NCI-H2029 (cell line): ENCODE measurements around the gene TNFRSF12A.
A peak's percentile ranks its signal among the peaks of the same experiment; 100 is the strongest.

Source experiments
- DNase-seq: peaks from one replicate; lab custom pipeline; 2025; lab: John Stamatoyannopoulos, UW

Gene TNFRSF12A

DNA sequence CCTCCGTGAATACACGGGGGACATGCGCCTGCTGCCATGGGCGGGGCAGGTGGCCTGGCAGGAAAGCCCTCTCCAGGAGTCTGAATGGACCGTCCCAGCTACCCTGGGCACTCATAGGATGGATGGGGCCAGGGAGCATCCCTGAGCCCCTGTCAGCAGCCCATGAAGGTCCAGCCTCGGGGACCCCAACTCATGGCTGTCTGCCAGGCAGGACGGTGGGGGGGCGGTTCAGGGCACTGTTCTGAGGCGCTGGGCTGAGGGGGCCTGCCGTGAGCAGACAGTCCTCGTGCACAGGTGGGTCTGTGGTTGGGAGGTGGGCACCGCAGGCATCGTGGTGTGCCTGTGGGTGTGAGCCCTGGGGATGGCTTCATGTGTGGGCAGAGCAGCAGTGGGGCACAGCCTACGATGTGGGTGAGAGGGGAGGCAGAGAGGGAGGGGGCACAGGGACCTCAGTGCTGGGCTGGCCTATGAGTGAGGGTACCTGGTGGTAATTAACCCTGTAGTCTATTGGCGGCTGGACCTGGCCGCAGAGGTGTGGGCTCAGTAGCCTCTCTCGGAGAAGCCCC is 33.5 kb upstream of the TNFRSF12A start:
- no peak for DNase-seq

DNA sequence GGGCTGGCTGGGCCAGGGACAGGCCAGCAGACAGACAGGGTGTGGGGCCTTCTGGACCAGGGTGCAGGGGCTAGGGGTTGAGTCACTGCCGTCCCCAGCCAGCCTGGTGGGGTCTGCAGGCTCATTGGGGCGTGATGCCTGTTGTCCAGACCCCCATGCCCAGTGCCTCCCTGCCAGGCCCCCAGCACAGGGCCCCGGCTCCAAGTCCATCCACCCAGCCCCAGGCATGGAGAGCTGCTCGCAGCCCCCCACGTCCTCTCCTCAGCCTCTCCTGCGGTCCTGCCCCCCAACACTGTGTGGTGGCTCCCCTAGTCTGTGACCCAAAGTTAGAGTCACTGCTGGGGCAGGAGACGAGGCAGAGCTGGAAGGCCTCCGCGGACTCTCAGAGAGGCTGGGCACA is 32.9 kb upstream of the TNFRSF12A start:
- DNase-seq, result no peak

DNA sequence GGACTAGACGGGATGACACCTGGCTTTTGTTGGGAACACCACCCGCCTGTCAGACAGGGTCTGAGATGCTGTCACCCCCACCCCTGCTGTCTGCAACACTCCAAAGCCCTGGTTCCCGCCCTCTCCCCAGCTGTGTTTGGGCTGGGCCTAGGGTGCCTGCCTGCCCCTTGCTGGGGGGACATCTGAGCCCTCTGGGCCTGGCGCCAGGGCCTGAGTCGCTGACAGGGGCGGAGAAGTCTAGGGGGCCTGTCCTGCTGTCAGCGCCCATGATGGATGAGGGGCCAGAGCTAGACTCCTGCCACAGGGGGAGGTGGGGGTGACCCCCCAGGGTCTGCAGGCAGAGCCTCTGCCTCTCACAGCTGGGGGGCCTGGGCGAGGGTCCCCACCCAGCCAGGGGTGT is 32.3 kb upstream of the TNFRSF12A start:
- DNase-seq, result no peak

DNA sequence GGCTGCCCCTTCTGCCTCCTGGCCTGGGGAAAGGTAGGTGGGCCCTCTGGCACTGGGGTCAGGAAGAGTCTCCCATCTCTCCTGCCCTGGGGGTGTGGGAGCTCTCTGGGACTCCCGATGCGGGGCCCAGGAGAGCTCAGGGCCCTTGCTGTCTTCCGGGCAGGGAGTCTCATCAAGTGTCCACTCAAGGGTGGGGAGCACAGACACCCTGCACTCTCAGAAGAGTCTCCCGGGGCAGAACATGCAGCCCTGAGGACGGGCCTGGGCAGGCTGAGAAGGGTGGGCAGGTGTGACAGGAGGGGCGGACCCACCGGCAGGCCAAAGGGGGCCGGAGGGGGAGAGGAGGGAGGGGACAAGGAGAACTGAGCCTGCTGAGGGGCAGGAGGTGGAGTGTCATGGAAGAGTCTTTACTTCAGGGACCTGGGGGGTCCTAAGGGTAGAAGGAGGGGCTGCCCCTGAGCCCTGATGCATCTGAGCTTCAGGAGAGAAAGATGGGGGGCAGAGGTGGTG is 31.5 kb upstream of the TNFRSF12A start:
- DNase-seq, result no peak

DNA sequence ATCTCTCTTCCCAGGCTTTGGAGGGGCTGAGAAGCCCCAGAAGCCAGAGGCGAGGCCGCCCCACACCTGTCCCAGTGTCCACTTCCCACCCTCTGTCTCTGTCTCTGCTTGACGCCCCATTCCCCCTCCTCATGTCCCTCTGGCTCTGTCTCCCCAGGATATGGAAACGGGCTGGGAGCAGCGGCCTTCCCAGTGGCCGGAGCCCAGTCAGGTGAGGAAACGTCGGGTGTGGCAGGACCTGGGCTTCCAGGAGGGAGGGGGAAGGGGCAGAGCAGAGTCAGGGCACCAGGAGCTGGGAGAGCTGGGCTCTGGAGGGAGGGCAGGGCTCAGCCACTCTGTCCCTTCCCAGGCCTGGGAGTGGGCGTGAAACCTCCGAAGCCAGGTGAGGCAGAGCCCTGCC is 29.3 kb upstream of the TNFRSF12A start:
- DNase-seq, result no peak

DNA sequence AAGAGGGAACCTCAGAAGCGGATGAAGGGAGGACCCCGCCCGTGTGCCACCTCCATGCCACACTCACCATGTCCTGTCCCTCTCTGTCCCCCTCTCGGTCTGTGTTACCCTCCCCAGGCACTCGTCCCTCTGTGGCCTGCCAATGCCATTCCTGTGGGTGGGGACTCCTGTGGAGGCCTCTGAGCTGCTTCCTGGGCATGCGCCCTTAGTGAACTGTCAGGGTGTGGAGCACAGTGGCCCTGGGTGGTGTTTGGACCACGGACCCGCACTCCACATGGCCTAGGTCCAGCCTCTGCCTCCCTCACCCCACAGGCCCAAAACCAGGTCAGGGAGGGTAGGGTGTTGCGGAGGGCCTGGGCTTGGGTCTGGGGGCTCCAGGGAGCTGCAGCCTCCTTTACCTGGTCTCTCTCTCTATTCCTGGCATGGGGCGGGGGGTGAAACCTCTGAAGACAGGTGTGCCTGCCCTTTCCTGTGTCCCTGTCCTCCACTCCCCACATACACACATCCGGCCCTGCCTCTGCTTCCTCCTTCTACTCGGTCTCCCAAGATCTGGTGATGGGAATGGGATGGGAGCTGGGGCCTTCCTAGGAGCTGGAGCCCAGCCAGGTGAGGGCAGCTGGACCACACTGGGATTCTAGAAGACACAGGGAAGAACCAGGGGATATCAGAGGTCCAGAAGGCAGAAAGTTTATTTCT is 28.5 kb upstream of the TNFRSF12A start:
- DNase-seq, result no peak

DNA sequence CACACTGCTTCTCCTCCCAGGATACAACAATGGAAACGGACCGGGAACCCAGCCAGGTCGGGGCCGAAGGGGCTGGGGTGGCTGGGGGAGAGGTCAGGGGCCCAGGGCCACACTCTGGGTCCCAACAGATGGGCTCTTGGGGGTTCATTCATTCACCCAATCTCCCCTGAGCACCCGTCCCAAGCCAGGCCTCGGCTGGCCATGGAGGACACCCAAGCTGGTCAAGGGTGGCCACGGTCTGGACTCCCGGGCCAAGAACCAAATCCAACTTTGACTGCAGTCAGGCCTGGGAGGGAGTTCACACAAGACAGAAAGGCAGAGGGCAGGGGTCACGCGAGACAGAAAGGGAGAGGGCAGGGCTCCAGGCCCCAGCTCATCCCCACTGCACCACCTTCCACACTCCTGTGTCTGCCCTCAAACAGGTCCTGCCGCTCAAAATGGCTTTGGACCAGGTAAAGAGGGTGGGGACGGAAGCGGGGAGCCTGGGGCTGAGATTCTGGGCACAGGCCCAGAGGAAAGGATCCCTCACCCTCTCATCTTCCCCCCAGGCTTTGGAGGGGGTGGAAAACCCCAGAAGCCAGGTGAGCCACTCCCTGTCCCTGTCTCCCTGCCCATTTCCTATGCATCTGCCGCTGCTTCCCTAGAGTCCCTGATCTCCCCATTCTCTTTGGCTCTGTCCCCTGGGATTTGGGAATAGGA is 27.6 kb upstream of the TNFRSF12A start:
- no peak for DNase-seq

DNA sequence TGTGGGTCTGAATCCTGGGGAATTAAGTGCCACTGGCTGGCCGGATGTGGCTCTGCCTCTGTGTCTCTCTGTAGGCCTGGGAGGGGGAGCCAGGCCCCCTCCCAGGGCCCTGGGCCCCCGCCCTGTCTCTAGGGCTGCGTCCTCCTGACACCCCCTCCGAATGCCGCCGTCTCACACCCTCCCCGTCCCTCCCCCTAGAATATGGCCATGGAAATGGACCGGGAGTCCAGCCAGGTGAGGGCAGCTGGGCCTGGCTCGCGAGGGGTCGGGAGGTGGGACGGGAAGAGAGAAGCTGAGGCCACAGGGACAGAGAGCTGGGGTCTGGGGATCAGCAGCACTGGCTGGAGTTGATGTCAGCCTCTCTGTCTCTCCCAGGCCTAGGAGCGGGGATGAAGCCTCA is 23.9 kb upstream of the TNFRSF12A start:
- no peak for DNase-seq

DNA sequence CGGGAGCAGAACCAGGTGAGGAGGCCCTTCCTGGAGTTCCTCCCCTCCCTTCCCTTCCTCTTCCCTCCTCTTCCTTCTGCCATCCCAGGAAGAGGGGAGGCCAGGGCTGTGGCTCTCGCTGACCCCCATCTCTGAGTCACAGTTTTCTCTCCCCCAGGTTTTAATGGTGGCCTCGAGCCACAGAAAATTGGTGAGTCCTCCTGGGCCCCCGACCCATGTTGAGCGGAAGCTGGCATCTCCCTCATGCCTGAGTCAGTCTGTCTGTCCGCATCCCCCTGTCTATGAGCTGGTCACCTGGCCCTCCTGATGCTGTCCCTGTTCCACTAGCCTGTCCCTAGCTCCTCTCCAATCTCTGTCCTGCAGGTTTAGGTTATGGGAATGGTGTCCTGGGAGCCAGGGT is 20.2 kb upstream of the TNFRSF12A start:
- no peak for DNase-seq

DNA sequence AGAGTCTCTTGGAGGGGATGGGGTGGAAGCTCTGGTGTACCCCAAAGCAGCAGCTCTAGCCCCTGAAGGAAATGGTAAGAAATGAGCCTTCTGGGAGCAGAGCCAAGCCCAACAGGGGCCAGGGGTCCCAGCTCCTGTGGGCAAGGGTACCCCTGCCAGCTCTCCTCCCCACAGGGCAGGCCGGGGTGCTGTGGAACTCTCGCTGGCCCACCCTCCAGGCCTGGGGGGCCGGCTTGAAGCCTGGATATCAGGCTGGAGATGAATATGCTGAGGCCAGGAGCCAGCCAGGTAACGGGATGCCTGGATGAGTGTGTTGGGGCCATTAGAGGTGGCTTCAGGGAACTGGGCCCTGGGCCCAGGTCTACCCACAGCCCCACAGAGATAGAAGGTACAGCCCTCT is 19.6 kb upstream of the TNFRSF12A start:
- no peak for DNase-seq

DNA sequence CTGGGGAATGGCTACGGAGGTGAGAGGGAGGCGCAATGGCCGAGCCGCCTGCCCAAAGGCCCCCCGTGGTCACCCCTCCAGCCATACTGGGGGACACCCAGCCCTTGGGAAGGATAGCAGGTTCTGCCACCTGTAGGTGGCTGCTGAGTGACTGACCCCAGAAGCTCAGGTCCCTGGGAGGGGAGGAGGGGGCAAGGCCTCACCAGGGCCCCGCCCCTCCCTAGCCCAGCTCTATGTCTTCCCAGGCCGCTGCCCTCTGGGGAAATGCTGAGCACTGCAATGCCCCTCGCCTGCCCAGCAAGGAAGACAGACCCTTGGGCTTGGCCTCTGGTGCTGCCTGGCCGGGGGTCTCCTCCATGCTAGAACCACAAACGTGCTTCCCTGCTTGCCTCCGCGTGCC is 18.9 kb upstream of the TNFRSF12A start:
- DNase-seq, result no peak

DNA sequence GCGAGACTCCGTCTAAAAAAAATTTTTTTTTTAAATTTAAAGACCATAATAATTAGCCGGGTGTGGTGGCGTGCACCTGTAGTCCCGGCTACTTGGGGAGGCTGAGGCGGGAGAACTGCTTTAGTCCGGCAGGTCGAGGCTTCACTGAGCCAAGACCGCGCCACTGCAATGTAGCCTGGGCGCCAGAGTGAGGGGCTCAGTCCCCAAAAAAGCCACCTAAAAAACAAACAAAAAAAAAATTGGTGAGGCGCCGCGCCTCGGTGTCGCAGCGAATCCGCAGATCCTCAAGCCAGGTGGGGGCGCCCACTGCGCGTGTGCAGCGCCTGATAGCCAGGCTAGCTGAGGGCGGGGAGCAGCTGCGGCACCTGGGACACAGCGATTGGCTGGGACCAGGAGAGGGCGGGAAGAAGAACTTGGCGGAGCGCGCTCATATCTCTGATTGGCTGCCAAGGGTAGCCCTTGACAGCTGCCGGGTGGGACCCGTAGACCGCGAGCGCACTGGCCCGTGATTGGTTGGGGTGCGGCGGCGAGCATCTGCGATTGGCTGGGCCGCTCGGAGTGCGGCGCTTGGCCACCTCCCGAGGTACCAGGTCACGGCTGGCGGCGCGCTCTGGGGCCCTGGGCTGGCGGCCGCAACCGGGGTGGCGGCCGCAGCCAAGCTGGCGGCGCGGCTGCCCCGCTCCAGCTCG is 16.4 kb upstream of the TNFRSF12A start:
- peak; percentile 95 for DNase-seq

DNA sequence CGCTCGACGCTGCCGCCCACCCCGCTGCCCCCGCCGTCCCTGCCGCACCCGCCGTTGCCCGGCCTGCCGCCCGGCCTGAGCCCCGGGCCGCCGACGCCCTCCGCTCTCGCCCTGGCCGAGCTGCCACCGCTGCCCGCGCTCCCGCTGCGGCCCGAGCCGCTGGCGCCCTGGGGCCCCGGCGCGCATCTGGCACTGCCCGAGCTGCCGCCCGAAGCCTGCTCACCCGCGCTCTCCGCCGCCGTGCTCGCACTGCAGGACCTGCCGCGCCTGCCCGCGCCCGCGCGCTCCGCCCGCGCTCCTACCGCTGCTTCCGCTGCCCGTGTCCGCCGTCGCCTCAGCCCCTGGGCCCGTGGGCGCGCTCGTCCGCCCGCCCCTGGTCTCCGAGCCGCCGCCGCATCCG is 15.8 kb upstream of the TNFRSF12A start:
- DNase-seq, result peak; percentile 26

DNA sequence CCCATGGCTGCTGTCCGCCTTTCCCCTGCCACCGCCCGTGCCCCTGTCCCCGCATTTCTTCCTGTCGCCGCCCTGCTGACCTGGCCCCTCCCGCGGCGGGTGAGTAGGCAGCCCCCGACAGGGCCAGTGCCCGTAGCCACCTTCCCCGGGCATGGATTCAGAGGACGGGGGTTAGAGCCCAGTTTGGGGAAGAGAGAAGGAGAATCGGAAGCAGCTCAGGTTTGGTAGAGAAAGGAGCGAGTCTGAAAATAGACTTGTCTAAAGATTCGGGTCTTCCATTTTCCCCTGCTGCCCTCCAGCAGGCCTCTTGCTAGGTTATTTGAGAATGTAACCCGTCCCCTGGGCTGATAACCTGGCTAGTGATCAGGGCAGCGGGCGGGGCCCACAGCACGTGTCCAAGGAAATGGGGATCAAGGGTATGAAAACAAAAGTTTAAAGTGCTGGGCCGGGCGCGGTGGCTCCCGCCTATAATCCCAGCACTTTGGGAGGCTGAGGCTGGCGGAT is 15.3 kb upstream of the TNFRSF12A start:
- DNase-seq, result no peak

DNA sequence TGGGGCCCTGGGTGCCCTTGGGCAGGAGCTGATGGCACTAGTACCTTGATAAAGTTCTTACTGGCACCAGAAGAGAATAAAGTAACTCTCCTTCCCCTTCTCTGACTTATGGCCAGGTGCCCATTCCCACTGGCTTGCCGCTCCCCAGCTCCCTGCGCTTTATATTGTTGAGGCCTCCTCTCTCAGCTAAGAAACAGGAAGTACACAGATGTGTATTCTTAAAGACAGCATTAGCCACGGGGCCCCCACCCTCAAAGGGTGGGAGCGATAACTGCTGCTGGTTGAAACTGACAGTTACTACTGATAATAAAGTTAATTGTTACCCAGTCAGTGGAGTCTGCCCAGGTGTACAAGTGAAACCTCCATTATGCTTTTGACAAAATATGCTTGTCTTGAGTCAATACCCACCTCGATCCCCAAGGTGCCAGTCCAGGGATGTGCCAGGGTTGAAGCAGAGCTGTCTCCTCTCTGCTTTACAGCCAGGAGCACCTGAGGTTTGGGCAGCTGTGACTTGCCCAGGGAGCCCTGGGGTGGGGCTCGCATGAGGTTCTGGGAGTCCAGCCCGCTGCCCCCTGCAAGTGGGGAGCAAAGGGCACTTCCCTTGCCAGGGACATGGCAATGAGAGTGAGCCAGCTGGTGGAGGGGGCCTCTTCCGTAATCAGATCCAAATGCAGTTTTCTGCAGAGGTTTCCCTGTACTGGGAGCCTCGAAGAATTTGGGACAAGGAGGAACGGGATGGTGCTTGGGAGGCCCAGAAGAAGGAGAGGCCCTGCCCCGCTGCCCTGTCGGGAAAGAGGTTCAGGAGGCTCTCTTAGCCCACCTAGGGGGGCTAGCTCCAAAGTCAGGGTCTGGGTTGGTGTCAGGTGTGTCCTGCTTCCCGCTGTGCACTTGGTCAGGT is 12.9 kb upstream of the TNFRSF12A start:
- no peak for DNase-seq

DNA sequence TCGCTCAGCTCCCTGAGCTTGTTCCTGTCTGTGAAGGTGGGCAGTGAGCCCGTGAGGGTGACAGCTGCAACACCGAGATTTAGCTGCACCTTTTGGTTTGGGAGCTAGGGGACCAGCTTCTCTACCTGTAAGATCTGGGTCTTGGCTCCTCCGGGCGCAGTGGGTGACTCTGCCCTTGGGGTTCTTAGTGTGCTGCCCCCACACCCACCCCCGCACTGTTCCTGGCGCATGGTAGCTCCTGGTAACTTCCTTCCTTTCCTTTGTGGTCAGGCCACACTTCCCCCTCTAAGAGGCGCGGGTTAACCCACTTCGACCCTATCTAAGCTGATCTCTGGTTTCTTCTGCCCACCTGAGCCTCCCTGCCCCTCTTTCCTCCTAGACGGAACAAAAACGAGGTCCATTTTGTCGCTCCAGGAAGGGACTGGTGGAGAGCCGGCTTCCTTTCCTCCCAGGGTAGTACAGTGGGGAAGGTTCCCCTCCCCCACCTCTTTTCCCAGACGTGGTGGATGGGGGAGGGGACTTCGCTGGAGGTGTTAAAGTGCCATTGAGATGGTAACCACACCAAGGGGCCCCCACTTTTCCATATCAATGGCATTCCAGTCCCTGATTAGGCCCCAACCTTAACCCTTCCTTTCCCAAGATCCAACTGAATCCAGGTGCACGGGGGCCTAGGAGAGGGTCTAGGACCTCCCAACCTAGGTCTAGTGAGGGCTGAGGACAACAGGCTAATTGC is 12.0 kb upstream of the TNFRSF12A start:
- DNase-seq, result no peak

DNA sequence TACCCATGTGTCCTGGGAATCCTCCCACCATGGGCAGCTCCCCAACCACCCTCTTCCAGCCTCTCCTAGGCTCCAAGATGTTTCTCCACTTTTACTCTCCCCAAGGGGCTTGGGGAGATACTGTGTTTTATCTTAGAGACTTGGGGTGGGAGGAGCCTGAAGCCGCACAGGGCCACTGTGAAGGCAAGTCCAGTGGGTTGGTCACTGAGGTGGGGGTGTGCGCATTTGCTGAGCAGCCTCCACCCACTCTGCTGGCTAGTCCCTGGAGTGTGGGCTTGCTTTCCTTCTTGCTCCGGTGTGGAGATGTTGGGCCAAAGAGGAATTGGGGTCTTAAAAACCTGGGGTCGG is 11.5 kb upstream of the TNFRSF12A start:
- no peak for DNase-seq

DNA sequence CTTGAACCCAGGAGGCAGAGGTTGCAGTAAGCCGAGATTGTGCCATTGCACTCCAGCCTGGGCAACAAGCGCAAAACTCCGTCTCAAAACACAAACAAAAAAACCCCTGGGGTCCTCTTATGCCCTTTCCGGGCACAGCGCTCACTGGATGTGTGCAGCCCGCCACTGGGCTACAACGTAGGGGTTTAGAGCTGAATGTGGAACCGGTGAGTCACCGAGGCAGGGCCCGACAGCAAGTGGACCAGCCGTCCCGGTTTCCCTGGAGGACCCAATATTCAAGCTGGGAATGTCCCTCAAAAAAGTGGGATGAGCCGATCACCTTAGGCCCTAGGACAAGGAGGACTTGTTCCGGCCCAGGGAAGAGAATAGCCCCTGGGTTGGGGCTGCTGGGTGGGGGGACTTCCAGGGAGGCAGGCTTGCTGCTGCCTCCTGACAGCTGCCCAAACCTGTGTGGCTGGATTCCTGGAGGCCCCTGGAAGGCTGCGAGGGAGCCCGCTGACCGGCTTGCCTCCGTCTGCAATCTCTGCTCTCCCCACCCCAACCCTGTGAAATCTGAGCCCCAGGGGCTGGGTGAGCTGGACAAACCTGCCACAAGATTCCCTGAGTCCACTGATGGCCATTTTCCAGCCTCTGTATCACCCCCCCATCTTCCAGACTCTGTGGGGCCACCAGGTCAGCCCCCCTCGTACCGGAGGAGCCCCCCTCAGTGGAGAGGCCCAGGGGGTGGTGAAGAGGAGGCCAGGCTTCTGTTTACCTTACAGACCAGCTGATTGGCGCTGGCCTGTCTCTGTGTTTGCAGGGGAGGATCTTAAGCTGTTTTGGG is 10.4 kb upstream of the TNFRSF12A start:
- DNase-seq, result no peak

DNA sequence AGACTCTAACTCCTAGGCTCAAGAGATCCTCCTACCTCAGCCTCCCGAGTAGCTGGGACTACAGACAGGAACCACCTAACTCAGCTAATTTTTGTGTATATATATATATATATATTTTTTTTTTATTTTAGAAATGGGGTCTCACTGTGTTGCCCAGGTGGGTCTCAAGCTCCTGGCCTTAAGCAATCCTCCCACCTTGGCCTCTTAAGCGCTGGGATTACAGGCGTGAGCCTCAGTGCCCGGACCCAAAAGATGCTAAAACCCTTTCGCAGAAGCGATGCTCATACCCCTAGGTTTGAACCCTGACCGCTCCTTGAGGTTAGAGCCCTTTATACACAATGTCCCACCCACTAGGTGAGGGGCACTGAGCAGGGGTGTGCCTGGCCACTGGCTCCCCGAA is 9.7 kb upstream of the TNFRSF12A start:
- DNase-seq, result no peak

DNA sequence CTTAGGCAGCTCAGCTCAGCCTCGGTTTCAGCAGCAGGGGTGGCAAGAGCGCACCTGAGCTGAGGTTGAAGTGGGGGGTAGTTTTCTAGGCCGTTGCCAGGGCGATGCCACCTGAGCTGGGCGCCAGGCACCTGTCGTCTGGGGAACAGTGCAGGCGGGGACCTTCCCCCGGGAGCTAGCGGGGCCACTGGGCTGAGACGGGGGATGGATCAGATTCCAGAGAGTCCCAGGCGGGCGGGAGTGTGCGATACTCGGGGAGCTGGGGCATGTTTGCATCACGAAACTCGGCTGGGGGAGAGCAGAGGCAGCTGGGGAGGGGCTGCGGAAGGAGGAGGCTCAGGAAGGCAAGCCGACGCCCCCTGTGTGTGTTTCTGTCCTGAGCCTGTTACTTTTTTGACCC is 7.9 kb upstream of the TNFRSF12A start:
- DNase-seq, result peak; percentile 35
